ENCODE data around the gene GNAQ. TPM values are rescaled to one million over a fixed set of nuclear protein-coding genes. Genes with fewer than 3 reads are reported as not detected.

The GNAQ gene
- total and polyA plus RNA-seq, 2 experiments from 2014 or later = 21.1 to 43.1 TPM

DNA sequence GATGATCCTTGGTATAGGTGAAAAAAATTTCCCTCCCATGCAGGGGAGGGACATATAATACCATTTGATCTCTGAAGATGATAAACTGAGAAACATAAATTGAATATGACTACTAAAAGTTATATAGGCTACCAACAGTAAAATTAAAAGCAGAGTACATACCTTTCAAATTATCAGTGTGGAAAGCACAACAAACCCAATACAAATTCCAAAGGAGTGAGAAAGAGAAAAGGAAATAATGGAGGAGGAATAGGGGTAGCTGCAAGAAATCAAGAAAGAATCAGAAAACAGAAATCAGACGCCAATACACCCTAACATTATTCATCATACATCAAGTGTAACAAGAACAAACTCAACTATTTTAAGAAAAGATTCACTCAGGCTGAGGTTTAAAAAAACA lies 17.7 kb downstream of the GNAQ start:
- Mint-ChIP-seq H3K36me3 (ENCODE audit: low read depth) (no peaks in the 10 kb centered on the region), H3K27ac (no peak overlapping the region; the same call in 1 of the 2 replicates), H3K9me3 (no peaks in the 10 kb centered on the region), H3K27me3 (ENCODE audit: insufficient read depth, low read depth, poor library complexity) (no peaks in the 10 kb centered on the region), H3K4me3 (no peak overlapping the region), H3K4me1 (peaks cover 56% of the 10 kb centered on the region)
- TF ChIP-seq, protein P1, sequence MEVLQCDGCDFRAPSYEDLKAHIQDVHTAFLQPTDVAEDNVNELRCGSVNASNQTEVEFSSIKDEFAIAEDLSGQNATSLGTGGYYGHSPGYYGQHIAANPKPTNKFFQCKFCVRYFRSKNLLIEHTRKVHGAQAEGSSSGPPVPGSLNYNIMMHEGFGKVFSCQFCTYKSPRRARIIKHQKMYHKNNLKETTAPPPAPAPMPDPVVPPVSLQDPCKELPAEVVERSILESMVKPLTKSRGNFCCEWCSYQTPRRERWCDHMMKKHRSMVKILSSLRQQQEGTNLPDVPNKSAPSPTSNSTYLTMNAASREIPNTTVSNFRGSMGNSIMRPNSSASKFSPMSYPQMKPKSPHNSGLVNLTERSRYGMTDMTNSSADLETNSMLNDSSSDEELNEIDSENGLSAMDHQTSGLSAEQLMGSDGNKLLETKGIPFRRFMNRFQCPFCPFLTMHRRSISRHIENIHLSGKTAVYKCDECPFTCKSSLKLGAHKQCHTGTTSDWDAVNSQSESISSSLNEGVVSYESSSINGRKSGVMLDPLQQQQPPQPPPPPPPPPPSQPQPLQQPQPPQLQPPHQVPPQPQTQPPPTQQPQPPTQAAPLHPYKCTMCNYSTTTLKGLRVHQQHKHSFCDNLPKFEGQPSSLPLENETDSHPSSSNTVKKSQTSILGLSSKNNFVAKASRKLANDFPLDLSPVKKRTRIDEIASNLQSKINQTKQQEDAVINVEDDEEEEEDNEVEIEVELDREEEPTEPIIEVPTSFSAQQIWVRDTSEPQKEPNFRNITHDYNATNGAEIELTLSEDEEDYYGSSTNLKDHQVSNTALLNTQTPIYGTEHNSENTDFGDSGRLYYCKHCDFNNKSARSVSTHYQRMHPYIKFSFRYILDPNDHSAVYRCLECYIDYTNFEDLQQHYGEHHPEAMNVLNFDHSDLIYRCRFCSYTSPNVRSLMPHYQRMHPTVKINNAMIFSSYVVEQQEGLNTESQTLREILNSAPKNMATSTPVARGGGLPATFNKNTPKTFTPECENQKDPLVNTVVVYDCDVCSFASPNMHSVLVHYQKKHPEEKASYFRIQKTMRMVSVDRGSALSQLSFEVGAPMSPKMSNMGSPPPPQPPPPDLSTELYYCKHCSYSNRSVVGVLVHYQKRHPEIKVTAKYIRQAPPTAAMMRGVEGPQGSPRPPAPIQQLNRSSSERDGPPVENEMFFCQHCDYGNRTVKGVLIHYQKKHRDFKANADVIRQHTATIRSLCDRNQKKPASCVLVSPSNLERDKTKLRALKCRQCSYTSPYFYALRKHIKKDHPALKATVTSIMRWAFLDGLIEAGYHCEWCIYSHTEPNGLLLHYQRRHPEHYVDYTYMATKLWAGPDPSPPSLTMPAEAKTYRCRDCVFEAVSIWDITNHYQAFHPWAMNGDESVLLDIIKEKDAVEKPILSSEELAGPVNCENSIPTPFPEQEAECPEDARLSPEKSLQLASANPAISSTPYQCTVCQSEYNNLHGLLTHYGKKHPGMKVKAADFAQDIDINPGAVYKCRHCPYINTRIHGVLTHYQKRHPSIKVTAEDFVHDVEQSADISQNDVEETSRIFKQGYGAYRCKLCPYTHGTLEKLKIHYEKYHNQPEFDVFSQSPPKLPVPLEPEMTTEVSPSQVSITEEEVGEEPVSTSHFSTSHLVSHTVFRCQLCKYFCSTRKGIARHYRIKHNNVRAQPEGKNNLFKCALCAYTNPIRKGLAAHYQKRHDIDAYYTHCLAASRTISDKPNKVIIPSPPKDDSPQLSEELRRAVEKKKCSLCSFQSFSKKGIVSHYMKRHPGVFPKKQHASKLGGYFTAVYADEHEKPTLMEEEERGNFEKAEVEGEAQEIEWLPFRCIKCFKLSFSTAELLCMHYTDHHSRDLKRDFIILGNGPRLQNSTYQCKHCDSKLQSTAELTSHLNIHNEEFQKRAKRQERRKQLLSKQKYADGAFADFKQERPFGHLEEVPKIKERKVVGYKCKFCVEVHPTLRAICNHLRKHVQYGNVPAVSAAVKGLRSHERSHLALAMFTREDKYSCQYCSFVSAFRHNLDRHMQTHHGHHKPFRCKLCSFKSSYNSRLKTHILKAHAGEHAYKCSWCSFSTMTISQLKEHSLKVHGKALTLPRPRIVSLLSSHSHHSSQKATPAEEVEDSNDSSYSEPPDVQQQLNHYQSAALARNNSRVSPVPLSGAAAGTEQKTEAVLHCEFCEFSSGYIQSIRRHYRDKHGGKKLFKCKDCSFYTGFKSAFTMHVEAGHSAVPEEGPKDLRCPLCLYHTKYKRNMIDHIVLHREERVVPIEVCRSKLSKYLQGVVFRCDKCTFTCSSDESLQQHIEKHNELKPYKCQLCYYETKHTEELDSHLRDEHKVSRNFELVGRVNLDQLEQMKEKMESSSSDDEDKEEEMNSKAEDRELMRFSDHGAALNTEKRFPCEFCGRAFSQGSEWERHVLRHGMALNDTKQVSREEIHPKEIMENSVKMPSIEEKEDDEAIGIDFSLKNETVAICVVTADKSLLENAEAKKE (CRISPR knock-in tag; IDR thresholded peaks at IDR 0.05) = no peak
- TF ChIP-seq STAT1 (IDR thresholded peaks at IDR 0.05; ENCODE audit: unreplicated experiment) (no peak), JUNB (IDR thresholded peaks at IDR 0.05; ENCODE audit: unreplicated experiment) (no peak), NANOG (IDR thresholded peaks at IDR 0.05; ENCODE audit: borderline replicate concordance) (no peak), ZNF114 (CRISPR knock-in tag; IDR thresholded peaks at IDR 0.05) (no peak), POLR2AphosphoS5 (IDR thresholded peaks at IDR 0.05; ENCODE audit: low read depth) (no peak), CREB1 (CRISPR knock-in tag; IDR thresholded peaks at IDR 0.05; ENCODE audit: low read depth) (no peak), EZH2phosphoT487 (IDR thresholded peaks at IDR 0.05; ENCODE audit: unreplicated experiment) (no peak), EZH2 (IDR thresholded peaks at IDR 0.05; ENCODE audit: low read depth, unreplicated experiment) (no peak), ZNF331 (CRISPR knock-in tag; IDR thresholded peaks at IDR 0.05; ENCODE audit: low read depth) (no peak)
- TF ChIP-seq, protein P2, sequence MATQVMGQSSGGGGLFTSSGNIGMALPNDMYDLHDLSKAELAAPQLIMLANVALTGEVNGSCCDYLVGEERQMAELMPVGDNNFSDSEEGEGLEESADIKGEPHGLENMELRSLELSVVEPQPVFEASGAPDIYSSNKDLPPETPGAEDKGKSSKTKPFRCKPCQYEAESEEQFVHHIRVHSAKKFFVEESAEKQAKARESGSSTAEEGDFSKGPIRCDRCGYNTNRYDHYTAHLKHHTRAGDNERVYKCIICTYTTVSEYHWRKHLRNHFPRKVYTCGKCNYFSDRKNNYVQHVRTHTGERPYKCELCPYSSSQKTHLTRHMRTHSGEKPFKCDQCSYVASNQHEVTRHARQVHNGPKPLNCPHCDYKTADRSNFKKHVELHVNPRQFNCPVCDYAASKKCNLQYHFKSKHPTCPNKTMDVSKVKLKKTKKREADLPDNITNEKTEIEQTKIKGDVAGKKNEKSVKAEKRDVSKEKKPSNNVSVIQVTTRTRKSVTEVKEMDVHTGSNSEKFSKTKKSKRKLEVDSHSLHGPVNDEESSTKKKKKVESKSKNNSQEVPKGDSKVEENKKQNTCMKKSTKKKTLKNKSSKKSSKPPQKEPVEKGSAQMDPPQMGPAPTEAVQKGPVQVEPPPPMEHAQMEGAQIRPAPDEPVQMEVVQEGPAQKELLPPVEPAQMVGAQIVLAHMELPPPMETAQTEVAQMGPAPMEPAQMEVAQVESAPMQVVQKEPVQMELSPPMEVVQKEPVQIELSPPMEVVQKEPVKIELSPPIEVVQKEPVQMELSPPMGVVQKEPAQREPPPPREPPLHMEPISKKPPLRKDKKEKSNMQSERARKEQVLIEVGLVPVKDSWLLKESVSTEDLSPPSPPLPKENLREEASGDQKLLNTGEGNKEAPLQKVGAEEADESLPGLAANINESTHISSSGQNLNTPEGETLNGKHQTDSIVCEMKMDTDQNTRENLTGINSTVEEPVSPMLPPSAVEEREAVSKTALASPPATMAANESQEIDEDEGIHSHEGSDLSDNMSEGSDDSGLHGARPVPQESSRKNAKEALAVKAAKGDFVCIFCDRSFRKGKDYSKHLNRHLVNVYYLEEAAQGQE (IDR thresholded peaks at IDR 0.05; ENCODE audit: unreplicated experiment) = no peak
- TF ChIP-seq, protein P3, sequence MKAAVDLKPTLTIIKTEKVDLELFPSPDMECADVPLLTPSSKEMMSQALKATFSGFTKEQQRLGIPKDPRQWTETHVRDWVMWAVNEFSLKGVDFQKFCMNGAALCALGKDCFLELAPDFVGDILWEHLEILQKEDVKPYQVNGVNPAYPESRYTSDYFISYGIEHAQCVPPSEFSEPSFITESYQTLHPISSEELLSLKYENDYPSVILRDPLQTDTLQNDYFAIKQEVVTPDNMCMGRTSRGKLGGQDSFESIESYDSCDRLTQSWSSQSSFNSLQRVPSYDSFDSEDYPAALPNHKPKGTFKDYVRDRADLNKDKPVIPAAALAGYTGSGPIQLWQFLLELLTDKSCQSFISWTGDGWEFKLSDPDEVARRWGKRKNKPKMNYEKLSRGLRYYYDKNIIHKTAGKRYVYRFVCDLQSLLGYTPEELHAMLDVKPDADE (IDR thresholded peaks at IDR 0.05) = no peak
- TF ChIP-seq, protein P4, sequence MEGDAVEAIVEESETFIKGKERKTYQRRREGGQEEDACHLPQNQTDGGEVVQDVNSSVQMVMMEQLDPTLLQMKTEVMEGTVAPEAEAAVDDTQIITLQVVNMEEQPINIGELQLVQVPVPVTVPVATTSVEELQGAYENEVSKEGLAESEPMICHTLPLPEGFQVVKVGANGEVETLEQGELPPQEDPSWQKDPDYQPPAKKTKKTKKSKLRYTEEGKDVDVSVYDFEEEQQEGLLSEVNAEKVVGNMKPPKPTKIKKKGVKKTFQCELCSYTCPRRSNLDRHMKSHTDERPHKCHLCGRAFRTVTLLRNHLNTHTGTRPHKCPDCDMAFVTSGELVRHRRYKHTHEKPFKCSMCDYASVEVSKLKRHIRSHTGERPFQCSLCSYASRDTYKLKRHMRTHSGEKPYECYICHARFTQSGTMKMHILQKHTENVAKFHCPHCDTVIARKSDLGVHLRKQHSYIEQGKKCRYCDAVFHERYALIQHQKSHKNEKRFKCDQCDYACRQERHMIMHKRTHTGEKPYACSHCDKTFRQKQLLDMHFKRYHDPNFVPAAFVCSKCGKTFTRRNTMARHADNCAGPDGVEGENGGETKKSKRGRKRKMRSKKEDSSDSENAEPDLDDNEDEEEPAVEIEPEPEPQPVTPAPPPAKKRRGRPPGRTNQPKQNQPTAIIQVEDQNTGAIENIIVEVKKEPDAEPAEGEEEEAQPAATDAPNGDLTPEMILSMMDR (conservative IDR thresholded peaks at IDR 0.05; ENCODE audit: low read depth in 2 of 2) = no peak
- no peak overlapping the region for H3K4me2 ChIP-seq
- no peak overlapping the region for H2AFZ ChIP-seq
- H3K9me2 ChIP-seq (ENCODE audit: insufficient read depth) = no peaks in the 10 kb centered on the region
- peaks cover 100% of the 10 kb centered on the region for H3K79me2 ChIP-seq (replicated peaks; ENCODE audit: insufficient read depth)
- H3F3A ChIP-seq (replicated peaks; ENCODE audit: low read depth) = no peaks in the 10 kb centered on the region
- no peaks in the 10 kb centered on the region for H3K36me3 ChIP-seq (ENCODE audit: insufficient read depth)
- no peaks in the 10 kb centered on the region for H3K27me3 ChIP-seq (ENCODE audit: insufficient read depth)
- DNase-seq (ENCODE audit: low spot score) = no peak
- H3K4me1 ChIP-seq (ENCODE audit: insufficient read depth) = peaks cover 51% of the 10 kb centered on the region
- no peak overlapping the region for H3K27ac ChIP-seq (ENCODE audit: low read depth)
- H4K20me1 ChIP-seq (replicated peaks; ENCODE audit: insufficient read depth) = peaks cover 18% of the 10 kb centered on the region; the same call in 1 of the 2 replicates
- no peak for ATAC-seq
- no peak overlapping the region for H3K4me3 ChIP-seq
